GM12874 (cell line): ENCODE data around the gene GPR85.

Experiments
- CTCF ChIP-seq: IDR thresholded peaks from 2 replicates; pipeline ENCODE4 v1.5.1; 2011; ENCODE audit warnings: low read depth, mild to moderate bottlenecking, control low read depth, low read length, moderate library complexity; ENCODE audit not compliant: insufficient read depth

Gene GPR85

GRCh38 chr7:113086431-113086888 is at the start of gene GPR85:
Gene GPR85, minus strand, starts transcription at chr7:113086827. Its CDS starts 2,106 bp downstream, at chr7:113084721.
- TF ChIP-seq CTCF, result no peak

GRCh38 chr7:113134025-113134424 is 47.4 kb upstream of the GPR85 start:
- TF ChIP-seq CTCF, result no peak

- no peak for TF ChIP-seq CTCF
Observed at GRCh38 chr7:113131367-113131766, 44.7 kb upstream of the GPR85 start.

DNA sequence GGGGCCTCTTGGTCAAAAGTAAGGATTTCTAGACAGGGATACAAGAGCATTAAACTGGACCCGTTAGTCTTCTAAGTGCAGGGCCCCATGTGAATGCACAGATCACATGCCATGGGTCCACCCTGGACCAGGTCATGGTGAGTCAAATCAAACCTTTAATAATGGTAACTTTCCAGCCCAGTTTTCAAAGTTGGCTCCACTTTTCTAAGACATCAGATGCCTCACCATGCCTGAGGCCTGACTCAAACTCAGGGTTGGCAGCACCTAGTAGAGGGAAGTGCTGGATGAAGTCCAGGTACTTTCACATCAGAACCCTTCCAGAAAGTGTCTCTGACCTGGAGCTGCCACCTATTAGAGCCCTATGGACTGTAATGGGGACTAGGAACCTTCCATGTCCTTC is 41.4 kb upstream of the GPR85 start:
- TF ChIP-seq CTCF, result no peak

DNA sequence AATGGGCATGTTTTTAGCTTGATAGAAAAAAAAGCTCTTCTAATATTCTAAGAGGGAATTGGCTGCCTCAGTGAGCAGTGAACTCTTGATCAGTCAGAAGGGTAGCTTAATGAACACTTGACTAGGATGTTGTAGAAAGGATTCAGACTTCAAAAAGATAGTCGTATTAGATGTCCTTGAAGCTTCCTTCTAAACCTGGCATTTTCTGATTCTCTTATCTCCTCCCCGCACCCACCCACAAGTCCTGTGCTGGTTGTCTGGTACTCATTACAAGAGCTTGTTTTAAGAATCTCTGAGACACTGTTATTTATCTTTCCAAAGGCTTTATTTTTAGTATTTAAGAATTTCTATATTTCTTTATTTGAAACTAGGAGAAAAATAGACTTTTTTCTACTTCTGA is 39.1 kb upstream of the GPR85 start:
- no peak for TF ChIP-seq CTCF

DNA sequence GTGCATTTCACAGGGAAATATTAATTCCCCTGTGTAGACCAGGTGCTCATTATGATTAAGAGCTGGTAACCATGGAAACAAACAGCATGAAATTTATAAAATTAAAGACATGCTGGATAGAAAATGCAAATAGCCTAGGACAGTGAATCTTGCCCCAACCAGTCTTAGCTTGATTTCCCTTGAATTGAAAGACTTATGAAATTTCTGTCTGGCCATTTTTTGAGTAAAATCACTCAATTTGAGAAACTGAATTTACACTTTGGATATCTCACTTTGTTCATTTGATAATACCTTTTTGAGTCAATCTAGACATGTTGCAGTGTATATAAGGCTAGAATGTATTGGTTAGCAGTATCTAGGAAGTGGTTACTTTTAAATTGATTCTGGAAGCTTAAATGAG is 36.1 kb upstream of the GPR85 start:
- no peak for TF ChIP-seq CTCF

- no peak for TF ChIP-seq CTCF
Observed at GRCh38 chr7:113120647-113121046, 34.0 kb upstream of the GPR85 start.

DNA sequence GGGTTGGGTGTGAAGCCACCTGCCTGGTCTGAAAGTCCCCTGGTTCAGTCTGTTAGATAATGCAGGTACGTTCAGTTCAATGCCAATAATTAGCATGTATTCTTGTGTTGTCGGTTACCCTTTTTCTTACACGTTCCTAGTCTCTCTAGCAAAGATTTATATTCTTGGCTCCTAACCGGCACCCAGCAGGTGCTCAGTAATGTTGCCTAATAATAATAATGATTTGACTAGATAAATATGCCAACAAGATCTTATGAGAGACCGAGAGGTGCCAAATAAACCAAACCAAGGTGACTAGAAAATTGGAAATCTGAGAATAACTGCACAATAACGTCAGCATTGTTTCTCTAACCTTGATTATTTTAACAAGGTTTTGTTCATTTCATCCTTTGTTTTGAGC is 32.8 kb upstream of the GPR85 start:
- no peak for TF ChIP-seq CTCF
